Keratinocyte (primary cell): ENCODE measurements around the gene POPDC2. TPM values are rescaled to one million over a fixed set of nuclear protein-coding genes. Genes with fewer than 3 reads are reported as not detected.

Experiments used
- DNase-seq: peaks from one replicate; pipeline ENCODE4 v3.0.0-alpha.2; 2011; ENCODE audit warnings: low read depth, missing footprints, low spot score
- FAIRE-seq: peaks from 2 replicates; lab custom pipeline; 2011; peaks lifted over from hg19 to GRCh38; lab: Jason Lieb, UNC
- H2AFZ ChIP-seq: 2 replicates; pipeline ENCODE4 v1.6.0; 2012; ENCODE audit warnings: low read length, control low read depth, inconsistent platforms; ENCODE audit not compliant: control insufficient read depth
- H3K27ac ChIP-seq: 2 replicates; pipeline ENCODE4 v1.5.1; 2011; ENCODE audit warnings: low read length; ENCODE audit not compliant: control insufficient read depth, insufficient read depth
- H3K27me3 ChIP-seq: 3 replicates; pipeline ENCODE4 v1.6.0; 2011; ENCODE audit warnings: low read length; ENCODE audit not compliant: control insufficient read depth, insufficient read depth; ENCODE audit errors: extremely low read depth
- H3K36me3 ChIP-seq, 2 experiments: 2 replicates in 1 of 2; 3 replicates in 1 of 2; pipeline ENCODE4 v1.5.1; 2011; ENCODE audit warnings: low read length in 2 of 2, mild to moderate bottlenecking in 1 of 2; ENCODE audit not compliant: control insufficient read depth in 2 of 2, insufficient read depth in 2 of 2; ENCODE audit errors: extremely low read depth in 1 of 2
- H3K4me1 ChIP-seq: 3 replicates; pipeline ENCODE4 v1.5.1; 2011; ENCODE audit warnings: low read length; ENCODE audit not compliant: control insufficient read depth, insufficient read depth; ENCODE audit errors: extremely low read depth
- H3K4me2 ChIP-seq: 3 replicates; pipeline ENCODE4 v1.6.0; 2011; ENCODE audit warnings: low read depth, low read length; ENCODE audit not compliant: control insufficient read depth, insufficient read depth; ENCODE audit errors: extremely low read depth
- H3K4me3 ChIP-seq, 3 experiments: fragments of 200-600 bp in 1 of 3; sonication (generic) in 1 of 3; 2 replicates in 2 of 3; 3 replicates in 1 of 3; pipeline ENCODE4 v1.5.1; 2011 to 2016; ENCODE audit warnings: low read length in 3 of 3, mild to moderate bottlenecking in 3 of 3, control low read depth in 2 of 3, inconsistent platforms in 1 of 3, low read depth in 1 of 3, mixed read lengths in 1 of 3, mixed run types in 1 of 3, moderate library complexity in 1 of 3; ENCODE audit not compliant: control insufficient read depth in 2 of 3, insufficient read depth in 2 of 3; ENCODE audit errors: extremely low read depth in 1 of 3
- H3K79me2 ChIP-seq: 2 replicates; pipeline ENCODE4 v1.6.0; 2012; ENCODE audit warnings: low read length; ENCODE audit not compliant: control insufficient read depth, insufficient read depth
- H3K9ac ChIP-seq: 3 replicates; pipeline ENCODE4 v1.6.0; 2011; ENCODE audit warnings: low read length; ENCODE audit not compliant: control insufficient read depth, insufficient read depth; ENCODE audit errors: extremely low read depth
- H3K9me1 ChIP-seq: 3 replicates; pipeline ENCODE4 v1.6.0; 2011; ENCODE audit warnings: low read length; ENCODE audit not compliant: control insufficient read depth, insufficient read depth; ENCODE audit errors: extremely low read depth
- H3K9me3 ChIP-seq: 2 replicates; pipeline ENCODE4 v1.5.1; 2012; ENCODE audit warnings: low read depth, low read length; ENCODE audit not compliant: control insufficient read depth
- H4K20me1 ChIP-seq: 3 replicates; pipeline ENCODE4 v1.6.0; 2011; ENCODE audit warnings: low read length; ENCODE audit not compliant: control insufficient read depth, insufficient read depth; ENCODE audit errors: extremely low read depth
- EZH2 ChIP-seq: IDR thresholded peaks from one replicate; pipeline ENCODE4 v1.6.1; 2012; ENCODE audit warnings: inconsistent platforms, mild to moderate bottlenecking, low read length, moderate library complexity
- dilution Hi-C: fragments of 300-500 bp; cut with MboI; formaldehyde crosslinking; loops from one replicate; pipeline ENCODE4 v1.7.0; 2020; ENCODE audit warnings: low sequenced_read_pairs; ENCODE audit not compliant: extremely low pct_ligation_motif_present
- polyA plus RNA-seq, 5 experiments: library from polyadenylated mRNA; depleted of rRNA in 3 of 5; stranded (reverse) in 3 of 5; stranded (forward) in 1 of 5; unstranded in 1 of 5; fragments of >200 nt; gene quantifications; 1 replicate in 1 of 5; 2 replicates in 3 of 5; 3 replicates in 1 of 5; pipeline versions ENCODE4 v1.2.1 to v1.2.3, GENCODE V29; 2011 to 2012; ENCODE audit warnings: missing spikeins in 2 of 5, low read depth in 1 of 5, low replicate concordance in 1 of 5
- TF ChIP-seq, protein P1 (sequence below), 3 experiments: IDR thresholded peaks in 1 of 3; conservative IDR thresholded peaks in 1 of 3; optimal IDR thresholded peaks in 1 of 3; 2 replicates in 2 of 3; 3 replicates in 1 of 3; pipeline versions ENCODE3 to v1.5.1; 2011; ENCODE audit warnings: low read length in 3 of 3, mild to moderate bottlenecking in 3 of 3, moderate library complexity in 2 of 3, control low read depth in 1 of 3, inconsistent platforms in 1 of 3; ENCODE audit not compliant: insufficient read depth in 2 of 3; ENCODE audit errors: extremely low read depth in 1 of 3

POPDC2 gene
- polyA plus RNA-seq, 1 donor (not counting 4 experiments of a cell fraction or from before 2014, with no cell fraction given): 0.87 TPM

DNA sequence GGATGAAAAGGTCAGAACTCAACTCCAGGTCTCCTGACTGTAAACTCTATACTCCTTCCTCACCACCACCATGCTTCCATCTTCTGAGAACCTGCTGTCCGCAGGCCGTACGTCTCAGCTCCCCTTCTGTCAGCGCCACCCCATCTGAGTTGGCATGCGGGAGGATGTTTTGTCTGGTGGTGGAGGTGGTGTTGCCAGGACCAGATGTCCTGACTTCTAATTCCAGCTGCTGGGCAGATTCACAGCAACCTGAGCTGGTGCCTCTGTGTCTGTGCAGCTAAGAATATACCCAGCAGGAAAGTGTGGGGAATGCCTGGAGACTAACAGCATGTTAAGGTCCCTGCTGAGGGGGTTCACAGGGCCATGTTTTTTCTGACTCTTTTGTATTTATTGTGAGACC lies 39.5 kb downstream of the POPDC2 start:
- Histone ChIP-seq H3K9me1 (no peaks in the 10 kb centered on the region), H2AFZ (no peak overlapping the region), H3K4me3 (no peak overlapping the region), H3K4me1 (no peaks in the 10 kb centered on the region), H3K36me3 (no peaks in the 10 kb centered on the region), H3K4me2 (no peak overlapping the region), H3K27me3 (peaks cover 5% of the 10 kb centered on the region), H3K27ac (no peak overlapping the region), H4K20me1 (peaks cover 2% of the 10 kb centered on the region), H3K79me2 (no peaks in the 10 kb centered on the region), H3K9me3 (no peaks in the 10 kb centered on the region), H3K9ac (no peak overlapping the region)
- FAIRE-seq: no peak
- dilution Hi-C loops: no loop called here
- TF ChIP-seq, protein P1, sequence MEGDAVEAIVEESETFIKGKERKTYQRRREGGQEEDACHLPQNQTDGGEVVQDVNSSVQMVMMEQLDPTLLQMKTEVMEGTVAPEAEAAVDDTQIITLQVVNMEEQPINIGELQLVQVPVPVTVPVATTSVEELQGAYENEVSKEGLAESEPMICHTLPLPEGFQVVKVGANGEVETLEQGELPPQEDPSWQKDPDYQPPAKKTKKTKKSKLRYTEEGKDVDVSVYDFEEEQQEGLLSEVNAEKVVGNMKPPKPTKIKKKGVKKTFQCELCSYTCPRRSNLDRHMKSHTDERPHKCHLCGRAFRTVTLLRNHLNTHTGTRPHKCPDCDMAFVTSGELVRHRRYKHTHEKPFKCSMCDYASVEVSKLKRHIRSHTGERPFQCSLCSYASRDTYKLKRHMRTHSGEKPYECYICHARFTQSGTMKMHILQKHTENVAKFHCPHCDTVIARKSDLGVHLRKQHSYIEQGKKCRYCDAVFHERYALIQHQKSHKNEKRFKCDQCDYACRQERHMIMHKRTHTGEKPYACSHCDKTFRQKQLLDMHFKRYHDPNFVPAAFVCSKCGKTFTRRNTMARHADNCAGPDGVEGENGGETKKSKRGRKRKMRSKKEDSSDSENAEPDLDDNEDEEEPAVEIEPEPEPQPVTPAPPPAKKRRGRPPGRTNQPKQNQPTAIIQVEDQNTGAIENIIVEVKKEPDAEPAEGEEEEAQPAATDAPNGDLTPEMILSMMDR (optimal IDR thresholded peaks at IDR 0.05 in 1 of 3, IDR thresholded peaks at IDR 0.05 in 1 of 3, conservative IDR thresholded peaks at IDR 0.05 in 1 of 3; ENCODE audit: extremely low read depth in 1 of 3, insufficient read depth in 2 of 3, low read length in 3 of 3): no peak
- no peak for TF ChIP-seq EZH2
- DNase-seq: no peak

DNA sequence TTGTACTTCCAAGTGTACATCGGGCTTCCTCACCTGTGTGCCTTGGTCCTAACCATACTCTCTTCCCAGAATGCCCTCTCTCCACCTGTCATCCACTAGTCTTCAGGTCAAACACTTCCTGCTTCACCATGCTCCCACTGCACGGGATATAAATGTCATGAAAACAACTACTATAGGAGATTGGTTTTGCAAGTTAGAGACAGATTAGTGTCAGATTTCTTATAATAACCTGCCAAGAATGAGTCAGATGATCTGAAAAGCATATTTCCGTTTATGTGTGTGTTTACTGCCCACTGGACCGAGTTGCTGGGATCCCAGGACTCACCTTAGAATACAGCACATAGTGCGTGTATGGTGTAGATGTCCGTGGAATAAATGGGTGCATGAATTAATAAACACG lies 41.3 kb downstream of the POPDC2 start:
- no peaks in the 10 kb centered on the region for H3K36me3 ChIP-seq
- H3K9me3 ChIP-seq: no peaks in the 10 kb centered on the region
- peaks cover 2% of the 10 kb centered on the region for H4K20me1 ChIP-seq
- H3K9ac ChIP-seq: no peak overlapping the region
- no peak overlapping the region for H3K27ac ChIP-seq
- H3K4me1 ChIP-seq: no peaks in the 10 kb centered on the region
- H3K79me2 ChIP-seq: no peaks in the 10 kb centered on the region
- DNase-seq (no peak), FAIRE-seq (no peak)
- H2AFZ ChIP-seq: no peak overlapping the region
- no peak overlapping the region for H3K4me3 ChIP-seq
- dilution Hi-C loops: no loop called here
- H3K9me1 ChIP-seq: no peaks in the 10 kb centered on the region
- TF ChIP-seq EZH2: no peak
- TF ChIP-seq, protein P1 (optimal IDR thresholded peaks at IDR 0.05 in 1 of 3, IDR thresholded peaks at IDR 0.05 in 1 of 3, conservative IDR thresholded peaks at IDR 0.05 in 1 of 3; ENCODE audit: extremely low read depth in 1 of 3, insufficient read depth in 2 of 3, low read length in 3 of 3): no peak
- no peak overlapping the region for H3K4me2 ChIP-seq
- peaks cover 5% of the 10 kb centered on the region for H3K27me3 ChIP-seq
